HepG2 (cell line): Measurements from ENCODE around the gene TNNT1. TPM values are rescaled to one million over a fixed set of nuclear protein-coding genes. Genes with fewer than 3 reads are reported as not detected.

ENCODE experiments used
- ATAC-seq: fragments of 200-7000 bp; cut with Tn5 transposase; 3 replicates; pipeline ENCODE4 v1.9.1; 2020; ENCODE audit warnings: mild to moderate bottlenecking, moderate library complexity
- BruUV-seq: library from RNA; stranded (reverse); fragments of 400-500 nt; replicated peaks from 2 replicates; lab custom pipeline; 2021; lab: Mats Ljungman, UMichigan
- CTCF ChIA-PET: fragments of 300-600 bp; formaldehyde crosslinking; extraction: SDS; loops from one replicate; lab custom pipeline; 2021; ENCODE audit warnings: low total read pairs, inconsistent platforms, low intra/inter-chr PET ratio; lab: Yijun Ruan, JAX
- POLR2A ChIA-PET: fragments of 350-600 bp; sonication (Branson Sonifier 250); formaldehyde crosslinking; loops from one replicate; lab custom pipeline; 2020; ENCODE audit warnings: antibody characterized with exemption, inconsistent platforms; lab: Yijun Ruan, JAX
- DNase-seq: peaks from one replicate; pipeline ENCODE4 v3.0.0-alpha.2; 2015; ENCODE audit warnings: low spot score
- FAIRE-seq: peaks from 3 replicates; lab custom pipeline; 2011; peaks lifted over from hg19 to GRCh38; lab: Jason Lieb, UNC
- H2AFZ ChIP-seq: one replicate; pipeline ENCODE4 v1.6.1; 2011; ENCODE audit warnings: low read length, inconsistent platforms
- H3K27ac ChIP-seq: fragments of 300-600 bp; 3 replicates; pipeline ENCODE4 v1.8.0; 2011; ENCODE audit warnings: mixed run types, mild to moderate bottlenecking, mixed read lengths, low read length, inconsistent platforms; ENCODE audit not compliant: insufficient read depth; ENCODE audit errors: extremely low read length
- H3K27me3 ChIP-seq, 2 experiments: fragments of 200-600 bp in 1 of 2; 2 replicates in 1 of 2; 3 replicates in 1 of 2; pipeline versions ENCODE4 v1.6.0 to v1.8.0; 2011; ENCODE audit warnings: low read length in 2 of 2, mild to moderate bottlenecking in 2 of 2, moderate library complexity in 2 of 2, inconsistent platforms in 1 of 2; ENCODE audit not compliant: insufficient read depth in 2 of 2, control insufficient read depth in 1 of 2
- H3K36me3 ChIP-seq, 2 experiments: fragments of 200-600 bp in 1 of 2; replicated peaks in 1 of 2; 2 replicates in 1 of 2; 3 replicates in 1 of 2; pipeline versions ENCODE4 v1.5.1 to v1.8.0; 2011; ENCODE audit warnings: low read length in 2 of 2, inconsistent platforms in 1 of 2; ENCODE audit not compliant: insufficient read depth in 2 of 2, control insufficient read depth in 1 of 2
- H3K4me1 ChIP-seq: 2 replicates; pipeline ENCODE4 v1.5.1; 2012; ENCODE audit warnings: low read length, inconsistent platforms; ENCODE audit not compliant: insufficient read depth
- H3K4me2 ChIP-seq: 2 replicates; pipeline ENCODE4 v1.6.0; 2011; ENCODE audit warnings: low read depth, low read length, inconsistent platforms
- H3K4me3 ChIP-seq, 3 experiments: fragments of 200-600 bp in 1 of 3; sonication (generic), shearing (Covaris generic) in 1 of 3; replicated peaks in 1 of 3; 2 replicates each; pipeline ENCODE4 v1.5.1; 2011 to 2016; ENCODE audit warnings: low read length in 3 of 3, inconsistent platforms in 2 of 3, low read depth in 2 of 3, mild to moderate bottlenecking in 2 of 3, control low read depth in 1 of 3, mixed read lengths in 1 of 3; ENCODE audit not compliant: insufficient read depth in 1 of 3
- H3K79me2 ChIP-seq: one replicate; pipeline ENCODE4 v1.6.1; 2011; ENCODE audit warnings: low read length, inconsistent platforms; ENCODE audit not compliant: insufficient read depth
- H3K9ac ChIP-seq: 2 replicates; pipeline ENCODE4 v1.6.0; 2011; ENCODE audit warnings: mild to moderate bottlenecking, low read depth, low read length, inconsistent platforms; ENCODE audit not compliant: insufficient read depth
- H3K9me3 ChIP-seq: 2 replicates; pipeline ENCODE4 v1.5.1; 2012; ENCODE audit warnings: mild to moderate bottlenecking, low read length
- H4K20me1 ChIP-seq: 2 replicates; pipeline ENCODE4 v1.6.0; 2011; ENCODE audit warnings: inconsistent platforms, mild to moderate bottlenecking, low read length, moderate library complexity; ENCODE audit not compliant: insufficient read depth
- CEBPG ChIP-seq: IDR thresholded peaks from 2 replicates; pipeline ENCODE4 v1.6.1; 2016
- DMTF1 ChIP-seq: sonication (generic); formaldehyde crosslinking; IDR thresholded peaks from 2 replicates; pipeline ENCODE4 v1.4.0; 2020; ENCODE audit warnings: mild to moderate bottlenecking, missing genetic modification reagents
- ELF4 ChIP-seq: sonication (generic); formaldehyde crosslinking; IDR thresholded peaks from 2 replicates; pipeline ENCODE4 v1.5.0; 2020; ENCODE audit warnings: missing genetic modification reagents, mild to moderate bottlenecking, moderate library complexity, borderline replicate concordance
- GZF1 ChIP-seq: sonication (generic); formaldehyde crosslinking; IDR thresholded peaks from 2 replicates; pipeline ENCODE4 v1.5.1; 2020; ENCODE audit warnings: mild to moderate bottlenecking, missing genetic modification reagents
- HMG20A ChIP-seq: IDR thresholded peaks from 2 replicates; pipeline ENCODE4 v1.6.1; 2016; ENCODE audit warnings: borderline replicate concordance
- HOMEZ ChIP-seq: IDR thresholded peaks from 2 replicates; pipeline ENCODE4 v1.6.1; 2016; ENCODE audit warnings: low read depth
- LRRFIP1 ChIP-seq: sonication (generic); formaldehyde crosslinking; conservative IDR thresholded peaks from 2 replicates; pipeline ENCODE4 v1.4.0; 2020; ENCODE audit warnings: missing genetic modification reagents
- SUZ12 ChIP-seq: fragments of 150-350 bp; IDR thresholded peaks from 2 replicates; pipeline ENCODE4 v1.6.1; 2014; ENCODE audit warnings: low read depth, low read length
- TFE3 ChIP-seq: IDR thresholded peaks from 2 replicates; pipeline ENCODE4 v1.6.1; 2016
- ZFP41 ChIP-seq: sonication (generic); formaldehyde crosslinking; IDR thresholded peaks from 2 replicates; pipeline ENCODE4 v1.4.0; 2020; ENCODE audit warnings: mild to moderate bottlenecking, missing genetic modification reagents, borderline replicate concordance
- ZNF296 ChIP-seq: sonication (generic); formaldehyde crosslinking; conservative IDR thresholded peaks from 2 replicates; pipeline ENCODE4 v1.5.0; 2020; ENCODE audit warnings: mild to moderate bottlenecking, missing genetic modification reagents
- ZNF460 ChIP-seq: sonication (generic); formaldehyde crosslinking; IDR thresholded peaks from 2 replicates; pipeline ENCODE4 v1.5.1; 2020; ENCODE audit warnings: missing genetic modification reagents, mild to moderate bottlenecking, borderline replicate concordance
- ZNF552 ChIP-seq: sonication (generic); formaldehyde crosslinking; IDR thresholded peaks from 2 replicates; pipeline ENCODE4 v1.9.0; 2022; ENCODE audit warnings: missing genetic modification reagents, mild to moderate bottlenecking, borderline replicate concordance
- ZNF562 ChIP-seq: sonication (generic); formaldehyde crosslinking; IDR thresholded peaks from 2 replicates; pipeline ENCODE4 v1.8.0; 2022; ENCODE audit warnings: missing genetic modification reagents, borderline replicate concordance
- WGBS: methylation state at CpG from one replicate; pipeline ENCODE4 v1.1.6; 2017; ENCODE audit warnings: low lambda C conversion rate; 5-methylcytosine and 5-hydroxymethylcytosine counted together
- in situ Hi-C: cut with HindIII; loops from 2 replicates; pipeline ENCODE4 v1.10.0; 2017; ENCODE audit warnings: low pct_unique_long_range_greater_than_20kb; ENCODE audit not compliant: extremely low pct_ligation_motif_present
- intact Hi-C: fragments of 100-400 bp; cut with micrococcal nuclease; formaldehyde crosslinking; loops from one replicate; pipeline ENCODE4 v1.10.0; 2022; ENCODE audit not compliant: unreplicated experiment
- polyA plus RNA-seq, 8 experiments: library from polyadenylated mRNA; depleted of rRNA in 3 of 8; stranded (reverse) in 7 of 8; unstranded in 1 of 8; fragments of >200 nt; fragmentation: Illumina TruSeq in 4 of 8; extraction: Trizol in 4 of 8; gene quantifications; 2 replicates each; pipeline versions ENCODE4 v1.2.1 to v1.2.3, GENCODE V29; 2011 to 2016; ENCODE audit warnings: low read depth in 4 of 8, missing spikeins in 1 of 8, mixed read lengths in 1 of 8; ENCODE audit not compliant: insufficient read depth in 1 of 8
- total RNA-seq, 5 experiments: library from RNA; depleted of rRNA; stranded (reverse); fragments of >200 nt; fragmentation: Illumina TruSeq; extraction: Trizol; gene quantifications; 2 replicates each; pipeline ENCODE4 v1.2.3, GENCODE V29; 2016; ENCODE audit warnings: low read depth in 1 of 5

Gene TNNT1
- total and polyA plus RNA-seq, 2 of the 13 experiments (the other 11 are each of a cell fraction or from before 2014, with no cell fraction given) = 1.3 to 2.4 TPM

- CTCF ChIA-PET = no interaction called here
- DNase-seq = no peak
- Histone ChIP-seq H4K20me1 (peaks cover 4% of the 10 kb centered on the region; the same call in 1 of the 2 replicates), H3K4me2 (peak overlapping the region; percentile 94; the same call in 1 of the 2 replicates), H3K27me3 (peaks cover 3 to 48% of the 10 kb centered on the region in 2 experiments), H3K79me2 (no peaks in the 10 kb centered on the region), H2AFZ (no peak overlapping the region), H3K27ac (no peak overlapping the region), H3K4me3 (peak overlapping the region in 1 of 3 experiments; percentile 77; a peak in 1 of 6 replicates)
- in situ Hi-C loops (no loop called here), intact Hi-C loops (no loop called here)
- FAIRE-seq = no peak
- no peak for ATAC-seq
- WGBS = 61% methylated on average over 17 of the region's 21 CpGs
- no peak for TF ChIP-seq ZNF460 (CRISPR knock-in tag)
- no peak for TF ChIP-seq ELF4 (CRISPR knock-in tag)
- no peak for TF ChIP-seq GZF1 (CRISPR knock-in tag)
- no peak for TF ChIP-seq SUZ12
- no peak for TF ChIP-seq CEBPG (CRISPR knock-in tag)
- TF ChIP-seq ZNF562 = no peak
- TF ChIP-seq DMTF1 (CRISPR knock-in tag) = no peak
- no peak for TF ChIP-seq LRRFIP1 (CRISPR knock-in tag)
- no peak for TF ChIP-seq HMG20A (CRISPR knock-in tag)
- TF ChIP-seq ZNF296 (CRISPR knock-in tag) = no peak
- TF ChIP-seq ZNF552 (CRISPR knock-in tag) = no peak
- no peak for TF ChIP-seq ZFP41
- no peak for TF ChIP-seq TFE3 (CRISPR knock-in tag)
- TF ChIP-seq HOMEZ (CRISPR knock-in tag) = no peak
- TF ChIP-seq, all 625 proteins: peak for 0
- Histone ChIP-seq H3K4me1 (peaks cover 31% of the 10 kb centered on the region), H3K36me3 (no peaks in the 10 kb centered on the region), H3K9ac (no peak overlapping the region), H3K9me3 (no peaks in the 10 kb centered on the region)
- no TSS peak for BruUV-seq
- POLR2A ChIA-PET = interaction anchor here (0.9 to 1.7 kb wide), 3 partner anchors 32 to 233 kb away, joined by 3 to 7 read pairs (median 3); partner anchors contain the start of gene UBE2S
These were observed 25.6 kb upstream of the TNNT1 start for GRCh38 chr19:55174425-55175116.
